ENCODE measurements around the gene GTF3A.

DNA sequence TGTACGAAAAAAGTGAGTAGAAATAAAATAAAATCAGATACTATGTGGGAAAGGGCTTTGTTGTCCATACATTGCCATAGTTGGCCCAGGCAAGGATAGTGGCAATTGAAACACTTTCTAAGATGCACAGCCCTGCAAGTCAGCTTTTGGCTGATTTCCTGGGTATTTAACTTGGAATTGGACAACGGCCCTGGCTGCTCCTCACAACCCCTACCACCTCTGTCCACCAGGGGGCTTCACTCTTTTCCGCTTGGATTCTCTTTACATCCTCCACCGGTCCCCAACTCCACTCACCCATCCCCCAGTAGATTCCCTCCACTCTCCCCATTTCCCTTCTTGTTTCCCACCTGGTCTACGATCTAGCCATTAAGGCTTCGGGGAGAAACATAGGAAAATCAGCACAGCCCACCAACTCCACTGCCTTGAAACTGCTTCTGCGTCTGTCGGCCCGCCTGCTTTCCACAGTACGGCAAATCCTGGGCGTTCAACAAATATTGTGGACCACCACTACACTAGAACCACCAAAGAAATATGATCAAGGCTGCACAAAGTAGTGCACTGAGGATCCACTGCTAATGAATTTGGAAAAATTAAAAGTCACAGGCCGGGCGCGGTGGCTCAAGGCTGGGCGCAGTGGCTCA is 48.6 kb upstream of the GTF3A start:
- no peak for TF ChIP-seq GATA2 (IDR thresholded peaks at IDR 0.05; ENCODE audit: low read depth, low read length)
- TF ChIP-seq GATA3 (IDR thresholded peaks at IDR 0.05; ENCODE audit: low read depth, low read length) = no peak

Measured in SH-SY5Y (cell line).